SKM-1 treated with dmso at 0.1 percent for 144 hours (cell line): ENCODE measurements around the gene ATXN7.

Experiments
- DNase-seq: peaks from one replicate; lab custom pipeline; 2025; ENCODE audit not compliant: unreplicated experiment; lab: John Stamatoyannopoulos, UW

The ATXN7 gene

GRCh38 chr3:63864008-63864964 lies 619 bp downstream of the ATXN7 start:
- DNase-seq, result no peak

GRCh38 chr3:63864965-63865327 lies 1.3 kb downstream of the ATXN7 start:
- DNase-seq, result no peak

DNA sequence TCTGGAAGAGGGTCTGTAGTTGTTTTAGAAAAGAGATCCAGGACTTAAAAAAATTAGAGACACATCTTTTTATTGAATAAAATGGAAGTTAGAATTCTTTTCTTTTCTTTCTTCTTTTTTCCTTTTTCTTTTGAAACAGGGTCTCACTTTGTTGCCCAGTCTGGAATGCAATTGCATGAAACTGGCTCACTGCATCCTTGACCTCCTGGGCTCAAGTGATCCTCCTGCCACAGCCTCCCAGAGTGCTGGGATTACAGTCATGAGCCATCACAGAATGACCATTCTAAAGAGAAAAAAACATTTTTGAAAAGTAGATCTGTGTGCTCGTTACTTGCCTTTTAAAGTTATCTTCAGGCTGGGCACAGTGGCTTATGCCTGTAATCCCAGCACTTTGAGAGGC lies 3.6 kb downstream of the ATXN7 start:
- no peak for DNase-seq

- no peak for DNase-seq
Observed at GRCh38 chr3:63869940-63870614, 6.4 kb downstream of the ATXN7 start.

GRCh38 chr3:63870615-63871005 lies 6.9 kb downstream of the ATXN7 start:
- DNase-seq, result no peak

DNA sequence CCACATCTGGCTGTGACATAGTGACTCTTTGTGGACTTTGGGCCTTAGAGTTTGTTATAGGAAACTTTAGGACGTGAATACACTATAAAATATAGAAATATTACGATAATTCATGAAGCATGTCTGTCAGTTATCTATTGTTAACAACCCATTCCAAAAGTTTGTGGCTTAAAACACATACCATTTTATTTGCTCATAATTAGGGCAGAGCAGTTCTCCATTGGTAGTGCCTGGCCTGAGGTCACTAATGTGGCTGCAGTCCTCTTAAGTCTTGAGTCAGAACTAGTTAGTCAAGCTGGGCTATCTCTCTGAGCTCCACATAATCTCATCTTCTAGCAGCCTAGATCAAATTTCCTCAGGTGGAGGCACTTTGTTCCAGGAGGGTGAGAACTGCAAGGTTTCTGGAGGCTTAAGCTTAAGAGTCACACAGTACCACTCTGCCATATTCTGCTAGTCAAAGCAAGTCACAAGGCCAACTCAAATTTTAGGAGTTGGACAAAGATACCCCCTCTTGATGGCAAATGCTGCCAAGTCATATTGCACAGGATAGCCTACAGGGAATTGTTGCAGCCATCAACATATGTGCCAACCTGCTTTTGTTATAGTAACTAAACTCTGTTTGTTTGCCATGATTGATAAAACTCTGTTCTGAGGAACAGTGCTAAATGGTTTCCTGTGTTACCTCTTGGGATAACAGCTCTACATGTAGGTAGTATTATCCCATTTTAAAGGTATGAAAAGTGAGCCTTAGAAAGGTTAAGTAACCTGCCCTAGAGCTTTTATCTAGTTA lies 8.7 kb downstream of the ATXN7 start:
- DNase-seq, result no peak

DNA sequence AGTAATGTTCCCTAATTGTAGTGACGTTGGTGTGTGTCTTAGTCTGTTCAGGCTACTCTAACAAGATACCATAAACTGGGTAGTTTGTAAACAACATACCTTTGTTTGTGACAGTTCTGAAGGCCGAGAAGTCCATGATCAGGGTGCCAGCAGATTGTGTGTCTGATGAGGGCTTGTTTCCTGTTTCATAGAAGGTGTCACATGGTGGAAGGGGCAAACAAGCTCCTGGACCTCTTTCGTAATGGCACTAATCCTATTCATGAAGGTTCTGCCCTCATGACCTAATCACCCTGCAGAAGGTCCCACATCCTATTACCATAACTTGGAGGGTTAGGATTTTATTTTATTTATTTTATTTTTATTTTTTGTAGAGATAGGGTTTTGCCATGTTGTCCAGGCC lies 11.1 kb downstream of the ATXN7 start:
- peak; percentile 61 for DNase-seq

DNA sequence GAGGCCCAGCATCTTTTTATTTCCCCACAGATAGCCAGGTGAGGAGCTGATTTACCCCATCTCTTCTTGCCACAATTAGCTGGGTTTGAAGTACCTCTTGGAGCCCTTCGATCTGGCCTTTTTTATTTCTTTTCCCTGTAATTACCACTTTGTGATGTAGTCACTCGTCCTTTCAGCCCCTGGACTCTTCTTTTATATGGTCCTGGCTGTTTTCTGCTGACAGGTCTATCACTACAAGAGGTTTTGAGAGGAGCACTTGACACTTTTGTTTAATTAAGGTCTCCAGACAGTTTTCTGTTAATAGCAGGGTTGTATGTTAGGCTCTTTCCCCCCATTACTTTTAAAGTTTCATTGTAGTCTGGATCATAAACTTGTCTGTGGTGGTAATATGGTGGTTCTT lies 11.8 kb downstream of the ATXN7 start:
- DNase-seq, result no peak

- no peak for DNase-seq
Observed at GRCh38 chr3:63876260-63876659, 12.6 kb downstream of the ATXN7 start.

DNA sequence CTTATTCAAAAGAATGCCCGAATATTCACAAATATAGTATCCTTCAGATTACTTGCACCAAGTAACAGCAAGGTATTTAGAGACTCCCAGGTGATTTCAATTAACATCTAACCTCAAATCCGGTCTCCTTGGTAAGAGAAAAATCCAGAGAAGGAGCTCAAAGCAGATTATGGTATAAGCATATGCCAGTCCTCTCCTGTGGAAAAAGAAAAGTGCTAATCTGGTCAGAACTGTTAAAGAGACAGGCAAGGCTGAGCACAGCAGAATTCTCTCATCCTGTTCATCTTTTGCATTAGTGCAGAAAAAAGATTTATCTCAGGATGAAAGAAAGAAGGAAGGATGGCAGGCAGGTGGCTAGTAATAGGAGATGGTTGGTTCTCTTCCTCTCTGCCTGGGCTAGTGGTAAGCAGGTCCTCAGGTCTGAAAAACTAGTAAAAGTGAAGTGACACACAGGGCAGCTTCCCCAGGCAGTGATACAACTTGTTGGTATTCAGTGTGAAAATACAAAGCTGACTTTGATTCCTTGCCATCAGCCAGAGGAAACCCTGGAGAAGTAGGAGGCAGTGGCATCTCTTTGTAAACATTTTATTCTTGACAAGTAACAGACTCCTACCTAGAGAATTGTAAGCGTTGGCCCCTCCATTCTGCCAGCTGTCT lies 14.2 kb downstream of the ATXN7 start:
- no peak for DNase-seq

DNA sequence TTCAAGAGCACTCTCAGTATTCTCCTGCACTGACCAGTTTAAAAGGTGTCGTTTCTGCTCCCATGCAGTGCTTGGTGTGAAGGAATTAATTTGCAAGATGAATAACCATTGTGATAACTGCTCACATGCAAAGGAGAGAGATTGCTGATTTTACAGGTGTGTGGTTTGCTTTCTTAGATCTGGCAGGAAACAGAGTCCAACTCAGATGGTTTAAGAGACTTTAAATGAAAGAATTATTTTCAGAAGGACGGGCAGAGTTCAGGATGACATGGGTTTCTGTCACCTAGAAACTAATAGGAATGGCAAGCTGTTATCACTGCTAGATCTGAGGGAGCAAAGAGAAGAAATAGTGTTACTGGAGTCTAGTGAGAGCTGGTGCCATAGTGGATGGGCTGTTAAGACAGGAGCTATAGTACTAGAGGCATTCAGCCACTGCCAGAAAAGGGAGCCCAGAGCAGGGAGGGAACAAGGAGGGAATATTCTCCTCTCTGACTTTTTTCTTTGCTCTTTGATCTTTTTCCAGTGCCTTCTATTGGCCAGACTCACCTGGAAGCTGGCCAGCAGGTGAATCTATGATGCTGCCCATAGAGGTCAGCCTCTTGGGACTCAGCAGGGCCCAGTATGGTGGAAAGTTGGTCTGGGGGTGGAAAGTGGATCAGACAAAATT lies 14.9 kb downstream of the ATXN7 start:
- no peak for DNase-seq

DNA sequence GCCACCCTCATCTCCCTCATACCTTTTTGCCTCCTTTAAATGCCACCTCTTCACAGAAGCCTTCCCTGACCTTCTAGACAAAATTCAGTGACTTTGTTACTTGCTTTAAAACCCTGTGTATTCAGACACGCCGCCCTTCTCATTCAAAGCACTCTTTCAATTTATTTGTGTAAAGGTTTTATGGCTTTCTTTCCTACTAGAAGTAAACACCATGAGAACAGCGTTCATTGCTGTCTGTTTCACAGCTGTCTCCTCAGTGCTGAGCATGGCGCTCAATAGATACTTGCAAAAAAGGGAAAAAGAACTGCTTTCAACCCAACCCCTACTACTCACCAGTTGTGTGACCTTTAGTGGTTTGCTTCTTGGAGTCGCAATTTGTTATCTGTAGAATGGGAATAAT lies 17.0 kb downstream of the ATXN7 start:
- no peak for DNase-seq

- no peak for DNase-seq
Observed at GRCh38 chr3:63886858-63887257, 23.2 kb downstream of the ATXN7 start.

GRCh38 chr3:63891518-63891917 lies 27.9 kb downstream of the ATXN7 start:
- DNase-seq, result no peak

DNA sequence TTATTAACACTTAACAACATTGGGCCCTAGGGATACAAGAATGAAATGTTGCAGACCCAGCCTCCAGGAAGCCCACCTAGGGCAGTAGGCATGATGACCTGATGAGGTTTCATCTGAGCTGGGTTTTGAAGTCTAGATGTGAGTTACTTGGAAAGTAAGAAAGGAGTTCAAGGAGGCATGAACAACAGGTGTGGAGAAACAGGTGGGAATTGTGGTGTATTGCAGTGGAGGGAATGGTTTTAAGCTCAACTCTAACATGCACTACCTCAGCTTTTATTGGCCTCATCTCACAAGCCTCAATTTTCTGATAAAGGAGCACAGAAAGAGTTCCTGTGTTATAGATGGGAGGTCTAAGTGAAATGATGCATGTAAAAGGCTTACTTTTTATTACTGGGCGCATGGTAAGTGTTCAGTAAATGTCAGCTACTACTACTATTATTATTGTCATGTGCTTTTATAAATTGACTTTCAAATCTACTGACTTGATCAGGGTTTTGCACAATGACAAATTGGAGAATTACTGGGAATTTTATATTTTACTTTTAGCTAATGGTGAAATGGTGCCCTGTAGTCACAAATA lies 29.2 kb downstream of the ATXN7 start:
- DNase-seq, result no peak

- DNase-seq, result no peak
Observed at GRCh38 chr3:63895422-63896189, 31.9 kb downstream of the ATXN7 start.

- DNase-seq, result no peak
Observed at GRCh38 chr3:63896332-63897030, 32.8 kb downstream of the ATXN7 start.

DNA sequence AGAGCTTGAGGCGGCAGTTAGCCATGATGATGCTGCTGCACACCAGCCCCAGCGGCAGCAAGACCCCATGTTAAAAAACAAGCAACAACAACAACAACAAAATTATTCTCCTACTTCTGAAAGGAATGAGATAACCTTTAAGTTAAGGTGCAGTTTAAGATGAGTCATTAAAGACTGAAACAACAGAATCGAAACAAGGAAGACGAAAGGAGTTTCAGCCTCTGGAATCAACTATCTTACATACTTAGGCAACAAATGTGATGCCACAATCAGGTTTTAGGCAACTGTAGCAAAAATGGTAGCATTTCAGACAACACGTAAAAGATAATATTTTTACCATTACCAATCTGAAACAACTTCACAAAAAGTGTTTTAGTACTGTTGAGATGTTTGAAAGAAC lies 36.3 kb downstream of the ATXN7 start:
- DNase-seq, result no peak

GRCh38 chr3:63900459-63900858 lies 36.8 kb downstream of the ATXN7 start:
- DNase-seq, result no peak
